ENCODE results near the gene YRDC. TPM values are rescaled to one million over a fixed set of nuclear protein-coding genes. Genes with fewer than 3 reads are reported as not detected.
A peak's percentile ranks its signal among the peaks of the same experiment; 100 is the strongest.

The YRDC gene
- total and polyA plus RNA-seq, 2 of the 13 experiments (the other 11 are each of a cell fraction or from before 2014, with no cell fraction given), result 27.5 to 29.2 TPM

DNA sequence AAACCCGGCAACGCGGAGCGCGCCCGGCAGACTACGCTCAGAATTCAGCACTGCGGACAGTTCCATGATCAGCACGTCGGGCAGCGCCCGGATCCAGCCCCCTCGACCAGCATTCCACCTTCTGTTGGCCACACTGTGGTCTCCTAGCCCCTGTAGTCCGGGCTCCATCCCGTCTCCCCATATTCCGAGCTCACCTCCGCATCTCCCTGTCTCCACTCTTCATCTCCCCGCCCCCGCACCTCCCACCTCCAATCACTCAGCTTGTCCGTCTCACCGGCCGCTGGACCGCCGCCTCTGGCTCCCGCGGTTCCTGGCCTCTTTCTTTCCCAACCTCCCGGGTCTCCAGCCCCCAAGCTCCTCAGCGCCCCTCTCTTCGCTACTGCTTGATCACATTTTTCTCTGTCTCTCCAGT, 43.6 kb downstream of the YRDC start (continued):
- TF ChIP-seq RERE (CRISPR knock-in tag; IDR thresholded peaks at IDR 0.05; ENCODE audit: low read depth) (peak; percentile 80), ZFP36L1 (CRISPR knock-in tag; IDR thresholded peaks at IDR 0.05) (peak; percentile 92), ZNF317 (CRISPR knock-in tag; IDR thresholded peaks at IDR 0.05) (peak; percentile 93), ZNF761 (CRISPR knock-in tag; conservative IDR thresholded peaks at IDR 0.05) (peak; percentile 85; the same call in 1 of the 2 replicates), TARDBP (CRISPR knock-in tag; IDR thresholded peaks at IDR 0.05) (no peak), ZFP41 (CRISPR knock-in tag; IDR thresholded peaks at IDR 0.05; ENCODE audit: borderline replicate concordance) (peak; percentile 98), ZNF335 (CRISPR knock-in tag; IDR thresholded peaks at IDR 0.05) (peak; percentile 96), NKX3-1 (CRISPR knock-in tag; IDR thresholded peaks at IDR 0.05) (peak; percentile 100), SNAPC4 (CRISPR knock-in tag; IDR thresholded peaks at IDR 0.05) (peak; percentile 96), ASH2L (IDR thresholded peaks at IDR 0.05; ENCODE audit: insufficient read length, low read depth, low read length) (no peak), EHMT2 (IDR thresholded peaks at IDR 0.05; ENCODE audit: borderline replicate concordance, low read depth, low read length) (peak; percentile 99), AHR (CRISPR knock-in tag; IDR thresholded peaks at IDR 0.05) (peak; percentile 100), GZF1 (CRISPR knock-in tag; IDR thresholded peaks at IDR 0.05) (peak; percentile 95), RNF2 (conservative IDR thresholded peaks at IDR 0.05; ENCODE audit: low read depth) (no peak)
- TF ChIP-seq, protein P1, sequence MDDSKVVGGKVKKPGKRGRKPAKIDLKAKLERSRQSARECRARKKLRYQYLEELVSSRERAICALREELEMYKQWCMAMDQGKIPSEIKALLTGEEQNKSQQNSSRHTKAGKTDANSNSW (CRISPR knock-in tag; IDR thresholded peaks at IDR 0.05; ENCODE audit: borderline replicate concordance), result peak; percentile 96
- TF ChIP-seq, protein P2, sequence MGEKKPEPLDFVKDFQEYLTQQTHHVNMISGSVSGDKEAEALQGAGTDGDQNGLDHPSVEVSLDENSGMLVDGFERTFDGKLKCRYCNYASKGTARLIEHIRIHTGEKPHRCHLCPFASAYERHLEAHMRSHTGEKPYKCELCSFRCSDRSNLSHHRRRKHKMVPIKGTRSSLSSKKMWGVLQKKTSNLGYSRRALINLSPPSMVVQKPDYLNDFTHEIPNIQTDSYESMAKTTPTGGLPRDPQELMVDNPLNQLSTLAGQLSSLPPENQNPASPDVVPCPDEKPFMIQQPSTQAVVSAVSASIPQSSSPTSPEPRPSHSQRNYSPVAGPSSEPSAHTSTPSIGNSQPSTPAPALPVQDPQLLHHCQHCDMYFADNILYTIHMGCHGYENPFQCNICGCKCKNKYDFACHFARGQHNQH (CRISPR knock-in tag; IDR thresholded peaks at IDR 0.05), result peak; percentile 98
- TF ChIP-seq, protein P3, sequence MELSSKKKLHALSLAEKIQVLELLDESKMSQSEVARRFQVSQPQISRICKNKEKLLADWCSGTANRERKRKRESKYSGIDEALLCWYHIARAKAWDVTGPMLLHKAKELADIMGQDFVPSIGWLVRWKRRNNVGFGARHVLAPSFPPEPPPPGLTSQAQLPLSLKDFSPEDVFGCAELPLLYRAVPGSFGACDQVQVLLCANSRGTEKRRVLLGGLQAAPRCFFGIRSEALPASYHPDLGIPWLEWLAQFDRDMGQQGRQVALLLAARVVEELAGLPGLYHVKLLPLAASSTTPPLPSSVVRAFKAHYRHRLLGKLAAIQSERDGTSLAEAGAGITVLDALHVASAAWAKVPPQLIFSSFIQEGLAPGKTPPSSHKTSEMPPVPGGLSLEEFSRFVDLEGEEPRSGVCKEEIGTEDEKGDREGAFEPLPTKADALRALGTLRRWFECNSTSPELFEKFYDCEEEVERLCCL (CRISPR knock-in tag; IDR thresholded peaks at IDR 0.05; ENCODE audit: borderline replicate concordance), result peak; percentile 99

Data from HepG2 (cell line).